GM19463 (cell line): ENCODE results near the gene RETN.
A peak's percentile ranks its signal among the peaks of the same experiment; 100 is the strongest.

Experiments used
- ATAC-seq: cut with Tn5 transposase; IDR thresholded peaks from one replicate; pipeline ENCODE4 v1.9.1; 2021; ENCODE audit warnings: mild to moderate bottlenecking, moderate library complexity; ENCODE audit not compliant: unreplicated experiment

RETN gene

DNA sequence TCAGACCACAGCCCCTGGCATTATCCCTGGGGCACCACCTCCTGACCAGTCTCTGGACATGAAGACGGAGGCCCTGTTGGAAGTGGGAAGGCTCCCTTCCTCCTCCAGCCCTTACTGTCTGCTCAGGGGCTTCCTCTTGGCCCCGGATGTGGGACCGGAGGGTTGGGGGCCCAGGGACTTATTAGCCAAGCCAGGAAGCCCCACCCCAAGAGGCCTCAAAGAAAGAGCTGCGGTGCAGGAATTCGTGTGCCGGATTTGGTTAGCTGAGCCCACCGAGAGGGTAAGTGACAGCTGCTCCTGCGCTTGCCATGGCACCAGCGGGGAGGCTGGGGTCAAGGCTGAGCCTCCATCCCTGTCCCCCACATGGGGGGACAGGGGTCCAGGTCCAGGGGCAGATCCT, at the start of gene RETN:
Gene RETN (plus strand): TSS at position 208 of the 400 bp plus-strand sequence. CDS start 278 bp downstream, outside the sequence.
- ATAC-seq, result no peak

GRCh38 chr19:7619671-7620441, 49.0 kb upstream of the RETN start:
- no peak for ATAC-seq

DNA sequence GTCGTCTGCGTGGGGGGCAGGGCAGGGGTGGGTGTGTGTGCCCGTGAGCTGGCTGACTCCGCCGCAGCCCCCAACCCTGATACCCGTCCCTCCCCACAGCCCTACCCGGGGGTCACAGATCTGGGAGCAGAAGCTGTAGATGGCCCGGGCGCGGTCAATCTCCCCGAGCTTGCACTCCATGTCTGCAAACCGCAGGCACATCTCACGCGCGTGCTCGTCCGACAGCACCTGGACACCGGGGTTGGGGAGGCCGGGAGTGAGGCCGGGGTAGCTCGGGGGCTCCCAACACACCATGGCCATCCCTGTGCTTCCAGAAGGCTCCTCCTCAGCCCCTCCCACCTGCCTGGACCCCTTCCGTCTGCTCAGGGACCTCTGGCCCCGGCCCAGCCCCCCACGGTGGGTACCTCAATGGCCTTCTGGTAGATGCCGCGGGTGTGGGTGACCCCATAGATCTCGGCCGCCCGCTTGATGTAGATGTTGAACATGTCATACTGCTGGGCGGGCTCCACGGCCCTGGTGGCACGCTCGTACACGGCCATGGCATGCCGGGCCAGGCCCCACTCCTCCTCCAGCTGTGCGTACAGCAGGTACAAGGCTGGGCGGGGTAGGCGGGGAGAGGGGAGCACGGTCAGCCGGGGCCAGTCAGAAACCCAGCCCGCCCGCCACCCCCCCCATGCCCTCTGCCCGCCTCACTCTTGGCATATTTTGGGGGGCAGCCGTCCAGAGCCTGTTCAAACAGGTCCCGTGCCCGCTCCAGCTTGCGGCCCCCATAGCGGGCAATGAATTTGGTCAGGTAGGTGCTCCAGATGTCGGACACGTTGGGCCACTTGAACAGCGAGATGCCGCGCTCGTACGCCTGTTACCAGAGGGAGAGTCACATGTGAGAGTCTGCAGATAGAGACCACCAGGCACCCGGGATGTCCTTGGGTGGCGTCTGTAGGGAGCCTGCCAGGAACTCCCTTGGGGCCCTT, 48.1 kb upstream of the RETN start:
- ATAC-seq, result no peak

GRCh38 chr19:7622933-7623685, 45.7 kb upstream of the RETN start:
- no peak for ATAC-seq

GRCh38 chr19:7623725-7624603, 44.9 kb upstream of the RETN start:
- ATAC-seq, result no peak

DNA sequence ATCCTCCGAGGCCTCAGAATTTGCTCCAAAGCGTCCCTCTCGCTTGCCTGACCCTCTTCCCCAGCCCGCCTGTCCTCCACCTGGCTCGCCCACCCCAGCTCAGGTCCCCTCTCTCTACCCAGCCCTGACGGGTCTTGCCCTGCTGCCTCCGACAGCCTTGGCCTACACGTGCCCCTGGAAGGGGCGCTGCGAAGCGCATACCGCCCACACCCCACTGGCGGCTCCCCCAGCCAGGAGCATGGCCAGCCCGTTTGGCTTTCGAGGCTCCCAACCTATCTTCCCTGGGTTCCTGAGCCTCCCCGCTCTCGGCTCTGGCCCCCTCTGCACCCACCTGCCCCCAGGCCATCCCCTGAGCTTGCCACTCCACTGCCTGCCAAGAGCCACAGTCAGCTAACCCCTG, 44.0 kb upstream of the RETN start:
- no peak for ATAC-seq

GRCh38 chr19:7625763-7626372, 43.0 kb upstream of the RETN start:
- ATAC-seq, result no peak

GRCh38 chr19:7627166-7627565, 41.7 kb upstream of the RETN start:
- ATAC-seq, result no peak

- no peak for ATAC-seq
Observed at GRCh38 chr19:7628589-7629311, 40.1 kb upstream of the RETN start.

- ATAC-seq, result peak; percentile 94
Observed at GRCh38 chr19:7629347-7630054, 39.3 kb upstream of the RETN start, which contains the start of the genes PET100 and XAB2. TSS of gene PET100 (plus strand) at chr19:7629793. CDS start at chr19:7629834, 41 bp downstream. TSS of gene XAB2 (minus strand) at chr19:7629545. CDS start at chr19:7629527, 18 bp downstream.

GRCh38 chr19:7631577-7631976, 37.3 kb upstream of the RETN start:
- ATAC-seq, result no peak

- no peak for ATAC-seq
Observed at GRCh38 chr19:7632340-7633203, 36.3 kb upstream of the RETN start.

DNA sequence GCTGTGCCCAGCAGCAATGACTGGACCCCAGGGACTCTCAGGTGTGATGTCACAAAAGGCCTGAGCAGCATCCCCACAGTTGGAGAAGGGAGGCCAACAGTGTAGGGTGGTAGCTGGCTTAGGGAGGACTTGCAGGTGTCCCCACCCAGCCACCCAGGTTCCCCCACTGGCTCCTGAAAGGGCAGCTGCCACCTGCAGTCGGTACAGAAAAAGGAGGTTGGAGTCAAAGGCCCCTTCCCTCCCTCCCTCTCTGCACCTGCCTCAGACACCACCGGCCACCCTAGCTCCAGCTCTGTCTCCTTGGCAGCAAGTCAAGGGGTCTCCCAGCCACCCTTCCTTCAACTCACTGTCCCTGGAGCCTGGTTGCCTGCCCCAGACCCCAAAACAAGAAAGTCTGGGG, 35.2 kb upstream of the RETN start, which contains the start of gene PCP2:
Gene PCP2 (minus strand): TSS at position 22 of the 400 bp plus-strand sequence. CDS start 262 bp downstream, outside the sequence.
- no peak for ATAC-seq

GRCh38 chr19:7635670-7636069, 33.2 kb upstream of the RETN start:
- no peak for ATAC-seq

DNA sequence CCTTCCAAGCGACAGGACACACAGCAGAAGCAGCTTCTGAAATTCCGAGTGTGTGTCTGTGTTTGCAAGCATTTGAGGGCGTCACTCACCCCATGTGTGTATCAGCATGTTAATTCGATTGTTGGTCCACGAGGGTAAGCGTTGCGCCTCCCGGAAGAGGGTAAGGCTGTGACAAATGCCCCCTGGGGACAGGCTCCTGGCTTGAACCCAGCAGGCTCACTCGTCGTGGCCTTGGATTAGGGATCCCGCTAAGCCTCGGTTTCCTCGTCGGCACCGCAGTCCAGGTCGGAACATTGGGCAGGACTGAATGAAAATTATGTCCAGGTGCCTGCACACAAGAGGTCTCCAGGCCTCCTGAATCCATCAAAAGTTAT, 32.5 kb upstream of the RETN start:
- ATAC-seq, result no peak

DNA sequence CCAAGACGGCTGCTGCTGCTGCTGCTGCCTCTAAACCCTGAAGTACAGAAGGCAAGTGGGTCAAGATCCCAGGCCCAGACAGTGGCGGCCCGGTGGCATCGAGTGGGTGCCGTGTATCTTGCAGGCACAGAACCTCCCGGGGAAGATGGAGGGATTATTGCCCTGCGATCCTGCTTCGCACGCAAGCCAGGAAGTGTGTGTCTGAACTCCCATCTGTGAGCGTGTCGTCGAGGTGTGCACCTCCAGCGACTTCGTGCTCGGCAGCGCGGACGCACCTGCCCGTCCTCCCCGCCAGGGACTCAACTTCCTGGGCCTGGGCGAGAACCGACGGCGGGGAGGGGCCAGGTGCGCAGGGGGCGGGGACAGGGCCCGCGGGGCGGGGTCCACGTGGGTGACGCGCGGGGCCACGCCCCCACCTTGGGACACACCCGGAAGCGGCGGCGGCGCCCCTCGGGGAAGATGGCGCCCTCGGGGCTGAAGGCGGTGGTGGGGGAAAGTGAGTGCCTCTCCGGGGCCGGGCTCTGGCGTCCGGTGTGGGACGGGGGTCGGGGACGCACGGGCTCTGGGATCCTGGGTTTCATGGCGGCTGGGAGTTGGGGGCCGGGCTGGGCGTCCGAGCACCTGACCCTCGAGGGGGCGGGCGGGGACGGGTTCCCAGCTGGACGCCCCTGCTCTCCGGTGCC, 32.0 kb upstream of the RETN start, which contains the start of gene STXBP2:
Gene STXBP2 (plus strand): TSS at position 420 of the 683 bp plus-strand sequence. CDS start 40 bp downstream, at position 460.
- ATAC-seq, result peak; percentile 76
